CD4-positive, alpha-beta T cell treated with Interleukin-15 for 1 hour (primary cell): ENCODE measurements around the gene C5.

Source experiments
- DNase-seq: peaks from one replicate; pipeline ENCODE4 v3.0.0-alpha.2; 2020

Gene C5

DNA sequence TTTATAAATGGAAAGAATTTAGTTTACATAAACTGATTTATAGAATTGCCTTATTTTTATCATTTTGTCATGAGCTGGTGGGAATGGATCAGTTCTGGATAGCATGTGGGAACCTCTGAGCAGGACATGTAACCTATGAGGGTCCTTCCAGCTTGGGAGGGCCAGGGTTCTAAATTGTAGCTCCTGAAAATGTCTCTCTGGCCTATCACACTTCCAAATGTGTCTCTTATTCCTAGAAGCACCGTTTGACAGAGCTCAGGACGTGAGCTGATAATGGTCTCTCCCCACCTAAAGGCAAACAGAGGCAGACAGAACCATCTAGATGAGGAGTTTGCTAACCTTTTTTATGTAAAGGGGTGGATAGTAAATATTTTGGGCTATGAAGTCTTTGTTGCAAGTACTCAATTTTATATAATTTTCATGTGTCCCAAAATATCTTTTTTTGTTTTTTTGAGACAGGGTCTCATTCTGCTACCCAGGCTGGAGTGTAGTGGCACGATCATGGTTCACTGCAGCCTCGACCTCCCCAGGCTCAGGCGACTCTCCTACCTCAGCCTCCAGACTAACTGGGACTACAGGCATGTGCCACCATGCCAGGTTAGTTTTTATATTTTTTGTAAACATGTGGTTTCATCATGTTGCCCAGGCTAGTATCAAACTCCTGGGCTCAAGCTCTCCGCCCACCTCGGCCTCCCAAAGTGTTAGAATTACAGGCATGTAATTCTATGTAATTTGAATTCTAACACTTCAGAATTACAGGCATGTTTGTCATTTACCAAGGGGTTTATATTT, 127.5 kb downstream of the C5 start:
- no peak for DNase-seq

DNA sequence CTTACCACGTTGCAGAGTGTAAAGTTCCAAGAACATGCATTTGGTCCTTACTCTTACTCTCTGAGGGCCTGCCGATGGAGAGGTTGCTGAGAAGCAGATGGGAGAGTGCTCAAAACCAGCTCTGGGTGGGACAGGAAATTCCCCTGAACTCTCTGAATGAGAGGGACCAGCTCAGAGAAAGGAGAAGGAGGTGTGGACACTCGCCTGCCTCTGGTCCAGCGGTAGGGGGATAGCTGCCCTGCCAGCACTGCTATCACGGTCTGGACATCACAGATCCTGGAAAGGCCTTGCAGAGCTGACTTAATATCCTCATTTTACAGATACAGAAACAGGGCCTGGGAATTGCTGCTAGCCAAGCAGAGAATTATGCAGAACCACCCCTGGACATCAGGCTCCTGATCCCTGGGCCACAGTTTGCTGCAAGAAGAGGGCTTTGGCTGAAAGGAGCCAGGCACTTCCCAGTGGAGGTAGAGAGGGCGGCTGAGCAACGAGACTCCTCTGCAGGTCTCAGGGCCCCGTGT, 128.4 kb downstream of the C5 start:
- no peak for DNase-seq

DNA sequence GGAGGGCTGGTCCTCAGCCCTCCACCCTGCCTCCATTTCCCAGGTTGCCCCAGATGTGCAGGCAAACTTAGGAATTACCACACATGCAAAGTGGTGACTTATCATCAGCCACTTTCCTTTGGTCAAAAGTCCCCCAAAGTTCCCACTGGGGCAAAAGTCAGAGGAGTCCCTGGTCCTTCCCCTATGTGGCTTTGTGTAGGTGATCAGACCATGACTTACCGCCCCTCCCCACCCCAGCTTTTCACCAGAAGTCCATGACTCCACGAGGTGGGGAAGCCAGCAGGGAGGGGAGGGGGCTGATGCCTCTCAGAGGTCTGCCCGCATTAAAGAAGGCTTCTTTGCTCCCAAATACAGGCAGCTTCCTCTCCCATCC, 129.3 kb downstream of the C5 start:
- DNase-seq: no peak

DNA sequence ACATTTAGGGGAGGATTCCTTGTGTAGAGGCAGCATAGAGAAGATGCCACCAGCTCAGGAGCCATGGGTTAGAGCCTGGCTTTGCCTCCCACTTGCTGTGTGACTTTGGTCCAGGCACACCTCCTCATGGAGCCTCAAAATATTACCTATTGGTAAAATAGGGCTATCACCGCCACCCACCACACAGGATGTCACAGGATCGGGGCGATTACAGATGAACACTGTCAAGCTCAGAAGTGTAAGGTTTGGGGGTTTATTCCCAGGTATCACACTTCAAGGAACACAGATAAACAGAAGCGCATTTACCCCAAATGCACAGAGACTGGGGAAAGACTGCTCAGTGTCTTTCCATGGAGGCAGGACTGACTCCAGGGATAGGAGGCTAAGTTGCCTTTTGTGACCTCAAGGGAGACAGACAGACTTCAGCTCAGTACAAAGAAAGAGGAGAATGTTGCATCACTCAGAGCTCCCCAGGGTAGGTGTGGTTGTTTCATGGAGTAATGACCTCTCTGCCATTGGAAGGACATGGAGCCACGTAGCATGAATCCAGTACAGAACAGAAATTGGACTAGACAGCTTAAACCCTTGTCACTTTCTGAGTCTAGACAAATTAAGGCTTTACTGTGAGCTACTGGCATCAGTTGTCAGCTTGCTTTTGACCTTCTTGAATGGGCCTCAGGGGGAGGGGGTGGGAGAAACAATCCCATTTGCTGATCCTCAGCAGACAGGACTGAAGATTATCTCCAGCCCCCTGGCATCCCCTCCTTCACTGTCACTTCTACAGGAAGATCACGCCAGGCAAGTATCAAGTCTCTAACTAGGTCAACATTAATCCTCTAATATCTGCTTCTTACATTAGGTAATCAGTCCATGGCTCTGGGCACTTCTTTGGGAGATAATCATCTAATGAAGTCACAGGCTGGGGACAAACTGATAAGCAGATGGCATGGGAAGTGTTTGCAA, 130.0 kb downstream of the C5 start:
- DNase-seq: peak; percentile 35

DNA sequence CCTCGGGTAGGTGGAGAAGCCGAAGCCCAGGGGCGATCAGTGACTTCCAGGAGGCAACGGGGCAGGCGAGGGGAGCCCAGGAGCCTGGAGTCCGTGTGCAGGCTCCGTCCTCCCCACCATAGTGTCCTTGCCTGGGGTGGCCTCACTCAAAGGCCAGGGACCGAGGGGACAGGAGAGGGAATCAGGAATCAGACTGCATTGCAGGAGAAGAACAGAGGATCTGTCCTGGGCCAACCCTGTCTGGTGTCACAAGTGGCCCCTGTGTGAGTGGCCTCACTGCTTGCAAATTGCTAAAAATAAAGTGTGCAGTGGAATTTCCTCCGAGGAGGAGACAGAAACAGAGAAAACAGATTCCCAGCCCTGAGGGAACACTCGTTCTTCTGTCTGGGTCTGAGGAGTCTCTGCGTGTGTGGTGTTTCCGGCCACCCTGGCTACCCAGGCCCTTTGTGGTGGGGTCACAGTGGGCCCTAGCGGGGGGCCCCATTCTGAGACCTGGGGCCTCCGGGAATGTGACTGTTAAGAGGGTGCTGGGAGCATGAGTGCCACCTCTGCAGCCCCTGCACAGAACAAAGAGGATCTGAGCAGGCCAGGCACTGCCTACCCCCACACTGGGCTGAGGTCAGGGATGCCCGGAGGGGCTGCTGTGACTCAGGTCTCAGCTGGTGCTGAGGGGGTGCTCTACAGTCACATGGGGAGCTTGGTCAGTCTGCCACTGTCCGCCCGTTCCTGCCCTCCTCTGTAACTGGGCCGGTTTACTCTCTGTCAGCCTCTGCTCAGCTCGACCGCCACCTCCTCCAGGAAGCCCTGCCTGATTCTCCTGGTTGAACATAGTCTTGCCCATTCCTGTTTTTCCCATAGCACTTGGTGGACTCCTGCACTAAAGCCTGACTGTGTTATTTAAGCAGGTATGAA, 130.9 kb downstream of the C5 start:
- no peak for DNase-seq

DNA sequence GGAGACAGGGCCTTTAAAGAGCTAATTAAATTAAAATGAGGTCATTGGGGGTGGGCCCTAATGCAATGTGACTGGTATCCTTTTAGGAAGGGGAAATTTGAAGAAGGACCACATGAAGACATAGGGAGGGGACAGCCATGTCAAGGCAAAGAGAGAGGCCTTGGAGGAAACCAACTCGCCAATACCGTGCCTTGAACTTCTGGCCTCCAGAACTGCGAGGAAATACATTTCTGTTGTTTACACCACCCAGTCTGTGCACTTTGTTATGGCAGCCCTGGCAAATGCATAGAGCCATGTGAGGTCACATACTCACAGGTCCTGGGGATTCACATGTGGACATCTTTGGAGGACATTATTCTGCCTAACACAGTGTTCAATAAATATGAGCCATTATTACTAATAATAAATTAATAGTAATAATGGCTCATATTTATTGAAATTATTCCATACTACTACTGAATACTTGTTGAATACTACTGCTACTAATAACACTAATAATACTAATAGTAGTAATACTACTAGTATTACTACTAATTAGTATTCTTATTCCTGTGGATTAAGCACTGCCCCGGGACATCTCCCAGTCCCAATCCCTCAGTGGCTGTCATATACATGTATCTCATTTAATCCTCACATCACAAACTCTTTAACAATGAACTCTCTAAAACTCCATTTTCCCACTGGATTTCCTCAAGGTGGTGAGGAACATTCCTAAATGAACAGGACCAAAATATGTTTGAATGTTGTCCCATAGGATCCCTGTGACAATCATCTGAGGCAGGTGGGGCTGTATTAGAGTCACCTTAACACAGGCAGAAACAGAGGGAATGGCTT, 131.9 kb downstream of the C5 start:
- no peak for DNase-seq

DNA sequence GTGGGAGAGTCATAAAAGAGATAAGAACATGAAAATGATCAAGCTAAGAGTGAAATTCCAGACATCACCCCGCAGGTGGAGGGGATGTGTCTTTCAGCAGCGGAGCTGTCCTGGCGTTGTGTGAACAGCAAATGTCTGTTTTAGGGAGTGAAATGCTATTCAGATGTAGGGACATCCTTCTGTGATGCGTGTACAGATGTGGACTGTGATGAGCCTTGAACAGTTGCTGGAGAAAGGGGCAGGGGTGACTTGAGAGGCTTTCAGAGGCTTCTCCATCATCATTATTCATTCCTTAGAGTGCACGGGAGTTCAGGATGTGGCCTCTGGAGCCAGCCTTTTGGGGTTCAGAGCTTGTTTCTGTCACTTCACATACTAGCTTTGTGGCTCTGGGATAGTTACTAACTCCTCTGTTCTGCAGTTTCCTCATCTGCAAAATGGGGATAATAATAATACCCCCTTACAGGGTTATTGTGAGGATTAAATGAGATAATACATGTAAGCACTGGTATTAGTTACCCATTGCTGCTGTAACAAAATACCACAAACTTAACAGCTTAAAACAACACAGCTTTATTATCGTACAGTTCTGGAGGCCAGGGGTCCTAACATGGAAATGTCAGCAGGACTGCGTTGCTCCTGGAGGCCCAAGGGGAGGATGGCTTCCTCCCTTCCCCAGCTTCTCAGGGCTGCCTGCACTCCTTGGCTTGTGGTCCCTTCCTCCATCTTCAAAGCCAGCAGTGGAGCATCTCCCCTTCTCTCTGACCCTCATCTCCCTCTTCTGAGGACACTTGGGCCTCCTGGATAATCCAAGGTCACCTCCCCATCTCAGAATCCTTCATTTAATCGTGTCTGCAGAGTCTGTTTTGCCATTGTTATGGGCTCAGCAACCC, 132.8 kb downstream of the C5 start:
- no peak for DNase-seq

DNA sequence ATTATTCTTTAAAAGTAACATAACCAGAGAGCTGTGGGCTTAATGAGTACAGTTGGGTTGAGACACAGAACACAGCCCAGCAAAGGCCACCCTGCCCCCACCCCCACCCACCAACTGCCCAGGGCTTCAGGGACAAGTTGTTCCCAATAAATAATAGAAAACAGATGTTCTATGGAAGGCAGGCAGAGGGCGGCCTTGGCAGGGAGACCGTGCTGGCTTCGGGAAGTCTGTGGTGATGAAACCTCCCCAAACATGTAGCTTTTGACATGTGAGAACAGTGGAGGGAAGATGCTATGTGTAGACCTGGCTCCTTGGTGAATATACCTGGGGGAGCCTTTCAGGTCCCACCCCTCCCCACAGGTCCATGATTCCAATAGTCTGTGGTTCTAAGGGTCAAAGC, 133.5 kb downstream of the C5 start:
- DNase-seq: no peak

DNA sequence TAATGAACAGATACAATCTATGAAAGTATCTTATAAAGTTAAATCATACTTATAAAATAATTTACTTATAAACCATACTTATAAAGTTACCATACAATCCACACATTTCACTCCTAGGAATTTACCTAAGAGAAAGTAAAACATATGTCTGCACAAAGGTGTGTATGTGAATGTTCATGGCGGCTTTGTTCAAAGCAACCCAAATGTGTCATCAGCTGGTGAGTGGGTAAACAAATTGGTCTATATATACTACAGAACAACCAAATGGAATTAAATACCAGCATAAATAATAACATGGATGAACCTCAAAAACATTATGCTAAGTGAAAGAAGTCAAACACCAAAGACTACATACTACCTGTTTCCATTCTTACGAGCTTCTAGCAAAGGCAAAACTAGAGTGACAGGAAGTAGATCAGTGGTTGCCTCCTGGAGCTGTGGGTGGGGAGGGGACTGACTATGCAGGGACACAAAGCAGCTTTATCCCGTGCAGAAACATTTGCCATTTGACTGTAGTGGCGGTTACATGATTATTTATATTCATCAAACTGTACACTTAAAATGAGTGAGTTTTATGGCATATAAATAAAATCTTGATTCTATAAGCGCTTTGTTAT, 134.1 kb downstream of the C5 start:
- no peak for DNase-seq

DNA sequence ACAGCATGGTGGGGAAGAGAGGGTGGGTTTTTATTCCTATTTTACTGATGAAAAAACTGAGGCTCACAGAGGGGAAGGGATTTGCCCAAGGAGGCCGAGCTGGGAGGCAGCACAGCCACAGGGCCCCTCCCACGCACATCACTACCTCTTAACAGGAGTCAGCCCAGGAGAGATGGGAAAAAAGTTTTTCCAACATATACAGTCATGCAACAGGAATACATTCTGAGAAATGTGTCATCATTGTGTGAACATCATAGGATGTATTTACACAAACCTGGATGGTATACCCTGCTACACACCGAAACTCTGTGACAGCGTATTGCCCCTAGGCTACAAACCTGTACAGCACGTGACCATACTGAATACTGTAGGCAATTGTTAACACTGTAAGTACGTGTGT, 135.1 kb downstream of the C5 start:
- no peak for DNase-seq

DNA sequence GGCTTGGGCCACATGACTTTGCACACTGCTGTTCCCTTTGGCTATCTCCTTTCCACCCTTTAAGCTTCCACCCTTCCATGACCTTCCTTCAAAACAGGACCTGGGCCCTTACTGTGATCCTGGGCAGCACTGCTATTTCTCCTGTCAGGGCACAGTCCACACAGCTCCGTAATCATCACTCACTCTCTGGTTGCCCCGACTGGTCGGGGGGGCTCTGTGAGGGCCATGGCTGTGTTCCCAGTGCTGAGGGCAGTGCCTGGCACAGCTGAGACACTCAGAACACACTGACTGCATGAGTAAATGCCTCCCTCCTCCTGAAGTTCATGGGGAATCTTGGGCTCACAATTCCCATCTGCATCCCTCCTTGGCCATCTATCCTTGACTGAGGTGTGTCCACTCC, 135.7 kb downstream of the C5 start:
- no peak for DNase-seq

DNA sequence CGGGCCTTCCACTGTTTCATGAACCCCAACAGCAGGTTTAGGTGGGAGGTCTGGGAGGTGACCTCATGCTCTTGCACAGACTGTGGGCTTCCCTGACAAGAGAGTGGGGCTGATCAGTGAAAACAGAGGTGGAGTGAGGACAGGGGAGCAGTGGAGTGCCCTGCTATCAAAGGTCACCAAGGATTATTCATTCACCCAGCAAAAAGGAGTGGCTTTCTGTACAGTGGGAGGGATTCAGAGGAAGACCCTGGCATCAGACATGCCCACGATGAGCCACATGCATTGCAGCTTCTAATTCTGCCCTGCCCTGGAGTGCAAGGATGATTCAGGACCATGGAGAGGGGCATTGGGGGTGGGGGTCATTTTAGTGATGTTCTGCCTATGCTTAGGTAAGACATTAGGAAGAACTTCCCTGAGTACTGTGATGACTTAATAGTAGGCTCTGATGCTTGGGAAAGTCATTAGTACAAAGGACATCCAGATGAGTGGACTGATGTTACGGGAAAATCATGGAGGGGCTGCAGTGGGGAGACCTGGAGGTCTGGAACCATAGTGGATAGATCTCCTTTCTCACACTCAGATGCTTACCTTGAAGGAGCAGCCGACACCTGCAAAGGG, 136.3 kb downstream of the C5 start:
- DNase-seq: no peak

DNA sequence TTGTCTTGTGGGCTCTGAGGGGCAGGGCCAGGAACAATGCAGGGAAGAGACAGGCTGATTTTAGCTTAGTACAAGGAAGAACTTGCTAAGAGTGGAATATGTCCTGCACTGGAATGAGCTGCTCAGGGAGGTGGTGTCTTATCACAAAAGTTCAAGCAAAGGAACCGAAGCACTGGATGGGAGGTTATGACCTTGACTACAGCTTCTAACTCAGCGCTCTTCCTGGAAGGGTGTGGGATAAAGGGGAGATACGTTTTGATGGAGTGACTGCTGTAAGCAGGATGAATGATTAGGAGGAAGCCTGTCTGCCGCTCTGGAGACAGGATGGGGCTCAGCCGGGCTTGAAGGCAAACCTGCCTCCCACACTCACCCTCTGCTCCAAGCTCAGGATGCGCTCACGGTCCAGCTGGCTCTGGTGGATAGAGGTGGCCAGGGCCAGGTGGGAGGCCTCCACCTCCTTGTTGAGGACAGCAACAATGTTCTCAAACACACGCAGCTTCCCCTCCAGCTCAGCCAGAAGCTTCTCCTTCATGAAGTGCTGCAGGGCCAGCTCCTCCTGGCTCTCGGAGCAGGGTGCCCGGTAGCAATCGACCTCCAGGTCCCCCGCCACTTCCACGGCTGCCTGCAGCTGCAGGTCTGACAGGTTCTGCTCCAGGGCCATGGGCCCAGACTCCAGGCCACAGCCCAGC, 137.0 kb downstream of the C5 start:
- DNase-seq: no peak

DNA sequence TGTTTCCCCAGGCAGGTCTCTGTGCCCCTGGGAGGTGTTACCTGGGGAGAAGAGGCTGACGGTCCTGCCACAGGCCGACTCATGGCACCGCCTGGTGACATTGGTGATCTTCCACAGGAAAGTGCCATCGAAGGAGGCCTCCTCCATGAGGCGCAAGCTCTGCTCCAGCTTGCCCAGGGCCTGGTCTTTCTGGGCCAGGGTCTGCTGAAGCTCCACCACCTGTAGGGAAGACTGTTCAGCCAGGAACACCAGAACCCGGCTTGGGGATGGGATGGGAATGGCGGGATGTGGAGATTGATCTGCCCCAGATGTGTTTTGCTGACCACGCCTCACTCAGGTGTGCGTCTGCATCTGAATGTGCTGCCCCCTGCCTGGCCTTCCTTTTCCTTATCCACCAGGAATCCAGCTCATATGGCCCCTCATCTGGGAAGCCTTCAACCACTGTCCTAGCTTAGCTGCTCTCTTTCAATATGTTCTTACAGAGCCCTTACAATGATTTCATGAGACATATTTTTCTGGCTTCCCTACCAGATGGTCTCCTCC, 138.7 kb downstream of the C5 start:
- DNase-seq: no peak

DNA sequence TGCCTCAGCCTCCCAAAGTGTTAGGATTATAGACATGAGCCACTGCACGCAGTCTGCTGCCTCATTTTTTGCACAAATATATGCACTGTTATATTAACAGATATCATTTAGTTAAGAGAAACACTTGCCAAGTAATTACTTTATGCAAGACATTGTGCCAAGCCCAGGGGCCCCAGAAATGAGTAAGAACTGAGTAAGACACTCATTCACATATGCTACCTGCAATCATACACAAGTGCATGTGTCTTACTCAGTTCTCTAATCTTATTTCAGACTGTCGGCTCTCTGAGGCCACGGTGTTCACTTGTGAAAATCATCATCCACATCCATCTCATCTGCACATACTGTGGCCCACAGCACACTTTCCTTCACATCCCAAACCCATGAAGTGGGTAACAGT, 139.4 kb downstream of the C5 start:
- DNase-seq: no peak

DNA sequence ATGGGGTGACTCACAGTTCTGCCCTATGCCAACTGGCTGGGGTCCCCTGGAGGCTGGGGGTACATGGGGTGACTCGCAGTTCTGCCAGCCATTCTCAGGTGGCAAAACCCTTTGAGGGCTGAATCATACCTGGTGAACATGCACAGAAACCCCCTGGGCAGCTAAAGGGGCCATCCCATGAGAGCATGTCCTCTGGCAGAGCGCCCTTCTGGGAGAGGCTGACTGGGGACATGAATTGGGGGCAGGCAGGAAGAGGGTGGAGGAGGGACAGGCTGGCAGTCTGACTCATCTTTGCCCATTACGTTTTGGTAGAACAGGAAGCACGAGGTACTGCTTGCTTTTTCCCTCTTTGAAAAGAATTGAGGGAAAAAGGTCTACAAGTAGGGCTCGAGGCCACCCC, 140.2 kb downstream of the C5 start:
- DNase-seq: peak; percentile 61

DNA sequence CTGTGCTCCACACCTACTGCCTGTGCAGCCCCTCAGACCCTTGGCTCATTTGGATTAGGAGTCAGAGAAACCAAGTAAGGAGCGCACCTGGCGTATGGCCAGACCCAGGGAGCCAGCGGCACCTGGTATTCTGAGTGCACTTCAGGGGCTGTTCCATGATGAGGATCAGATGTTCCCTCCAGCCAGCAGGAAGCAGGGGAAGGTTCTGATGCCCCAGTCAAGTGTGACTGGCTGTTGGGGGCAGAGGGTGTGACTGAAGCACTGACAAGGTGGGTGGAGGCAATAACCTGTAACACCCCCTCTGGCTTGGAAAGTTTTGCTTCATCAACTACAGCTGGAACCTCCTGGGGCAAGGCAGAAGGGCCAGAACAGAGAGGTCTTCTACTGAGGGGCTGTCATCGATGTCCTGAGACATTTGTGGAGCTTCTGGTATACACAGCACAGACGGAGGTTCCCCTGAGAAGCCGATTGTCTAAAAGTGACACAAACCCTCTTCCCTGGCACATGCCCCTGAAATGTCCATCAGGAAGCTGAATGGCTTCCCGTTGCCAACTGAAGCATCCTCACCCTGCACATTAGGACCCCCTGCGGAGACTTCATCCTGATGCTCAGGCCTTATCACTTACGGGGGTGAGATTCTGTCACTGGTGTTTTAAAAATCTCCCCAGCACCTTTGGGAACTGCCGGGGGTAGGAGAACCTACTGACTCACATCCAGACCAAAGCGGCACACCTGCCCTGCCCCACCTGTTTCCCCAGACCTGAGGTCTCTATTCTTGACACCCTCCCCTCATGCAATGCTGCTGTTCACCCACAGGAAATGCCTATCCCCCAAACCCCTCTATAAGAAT, 144.5 kb downstream of the C5 start:
- DNase-seq: peak; percentile 52

DNA sequence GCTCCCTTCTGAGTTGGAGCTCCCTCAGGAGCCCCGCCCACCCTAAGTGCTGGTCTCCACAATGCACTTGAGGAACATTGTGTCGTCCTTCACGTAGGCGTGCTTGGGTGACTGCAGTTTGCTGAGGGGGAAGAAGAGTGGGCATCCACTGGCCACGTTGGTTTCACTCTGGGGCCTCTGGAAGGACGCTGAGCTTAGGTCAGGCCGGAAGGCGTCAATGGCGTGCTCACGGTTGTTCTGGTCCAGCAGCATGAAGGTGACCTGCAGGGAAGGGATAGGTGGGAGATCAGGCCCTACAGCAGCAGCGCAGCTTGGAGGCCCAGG, 145.1 kb downstream of the C5 start:
- no peak for DNase-seq
